Measurements from ENCODE around the gene VTI1A. TPM values are rescaled to one million over a fixed set of nuclear protein-coding genes. Genes with fewer than 3 reads are reported as not detected.

VTI1A gene
- total RNA-seq, 1 experiment from 2014 or later = 28.6 TPM

- BruUV-seq (replicated peaks) = no TSS peak
- Mint-ChIP-seq H3K4me1 (ENCODE audit: low read depth, unreplicated experiment) (peaks cover 1% of the 10 kb centered on the region), H3K27ac (ENCODE audit: unreplicated experiment) (no peak overlapping the region), H3K9me3 (ENCODE audit: low read depth, unreplicated experiment) (no peaks in the 10 kb centered on the region), H3K27me3 (ENCODE audit: unreplicated experiment) (no peaks in the 10 kb centered on the region), H3K4me3 (ENCODE audit: low read depth, unreplicated experiment) (no peak overlapping the region), H3K36me3 (ENCODE audit: insufficient read depth, unreplicated experiment) (no peaks in the 10 kb centered on the region)
- intact Hi-C loops (cut with micrococcal nuclease; ENCODE audit: unreplicated experiment) = no loop called here
- no peak for DNase-seq
- no peak for TF ChIP-seq CTCF (IDR thresholded peaks at IDR 0.05; ENCODE audit: unreplicated experiment)
- CTCF ChIA-PET = interaction anchor here (0.7 kb wide), 1 partner anchor 26 kb away, joined by 3 read pairs; no protein-coding TSS in a partner anchor
Measured at GRCh38 chr10:112784022-112784461, 337.0 kb downstream of the VTI1A start.

- CTCF ChIA-PET = no interaction called here
- Mint-ChIP-seq H3K9me3 (ENCODE audit: low read depth, unreplicated experiment) (peaks cover 4% of the 10 kb centered on the region), H3K36me3 (ENCODE audit: insufficient read depth, unreplicated experiment) (no peaks in the 10 kb centered on the region), H3K4me1 (ENCODE audit: low read depth, unreplicated experiment) (no peaks in the 10 kb centered on the region), H3K4me3 (ENCODE audit: low read depth, unreplicated experiment) (no peak overlapping the region), H3K27ac (ENCODE audit: unreplicated experiment) (no peak overlapping the region), H3K27me3 (ENCODE audit: unreplicated experiment) (no peaks in the 10 kb centered on the region)
- intact Hi-C loops (cut with micrococcal nuclease; ENCODE audit: unreplicated experiment) = no loop called here
- no TSS peak for BruUV-seq (replicated peaks)
- TF ChIP-seq CTCF (IDR thresholded peaks at IDR 0.05; ENCODE audit: unreplicated experiment) = no peak
- DNase-seq = no peak
Measured at GRCh38 chr10:112785089-112785488, 338.1 kb downstream of the VTI1A start.

GRCh38 chr10:112789248-112789647, 342.2 kb downstream of the VTI1A start:
- H3K27me3 Mint-ChIP-seq (ENCODE audit: unreplicated experiment) = no peaks in the 10 kb centered on the region
- H3K27ac Mint-ChIP-seq (ENCODE audit: unreplicated experiment) = no peak overlapping the region
- BruUV-seq (replicated peaks) = no TSS peak
- CTCF ChIA-PET = no interaction called here
- H3K36me3 Mint-ChIP-seq (ENCODE audit: insufficient read depth, unreplicated experiment) = no peaks in the 10 kb centered on the region
- no peak overlapping the region for H3K4me3 Mint-ChIP-seq (ENCODE audit: low read depth, unreplicated experiment)
- H3K4me1 Mint-ChIP-seq (ENCODE audit: low read depth, unreplicated experiment) = peaks cover 9% of the 10 kb centered on the region
- DNase-seq = no peak
- TF ChIP-seq CTCF (IDR thresholded peaks at IDR 0.05; ENCODE audit: unreplicated experiment) = no peak
- intact Hi-C loops (cut with micrococcal nuclease; ENCODE audit: unreplicated experiment) = no loop called here
- H3K9me3 Mint-ChIP-seq (ENCODE audit: low read depth, unreplicated experiment) = peaks cover 4% of the 10 kb centered on the region

- DNase-seq = no peak
- Mint-ChIP-seq H3K4me1 (ENCODE audit: low read depth, unreplicated experiment) (peaks cover 9% of the 10 kb centered on the region), H3K27ac (ENCODE audit: unreplicated experiment) (no peak overlapping the region), H3K4me3 (ENCODE audit: low read depth, unreplicated experiment) (no peak overlapping the region), H3K36me3 (ENCODE audit: insufficient read depth, unreplicated experiment) (no peaks in the 10 kb centered on the region), H3K9me3 (ENCODE audit: low read depth, unreplicated experiment) (peaks cover 4% of the 10 kb centered on the region), H3K27me3 (ENCODE audit: unreplicated experiment) (no peaks in the 10 kb centered on the region)
- CTCF ChIA-PET = no interaction called here
- BruUV-seq (replicated peaks) = no TSS peak
- no peak for TF ChIP-seq CTCF (IDR thresholded peaks at IDR 0.05; ENCODE audit: unreplicated experiment)
- intact Hi-C loops (cut with micrococcal nuclease; ENCODE audit: unreplicated experiment) = no loop called here
Measured at GRCh38 chr10:112790030-112790429, 343.0 kb downstream of the VTI1A start.

Measured in Calu3 (cell line).